BLaER1 (cell line): Measurements from ENCODE around the gene IL7R.
"Not testable (repeated sequence)": the region's sequence is repeated elsewhere in the genome, so short reads cannot be mapped to it uniquely, and the experiment has no call there.

Experiments used
- H3K27ac ChIP-seq: shearing (Covaris generic); formaldehyde crosslinking; 2 replicates; pipeline ENCODE4 v1.8.1; 2022
- H3K27me3 ChIP-seq: shearing (Covaris generic); formaldehyde crosslinking; 2 replicates; pipeline ENCODE4 v1.8.1; 2022
- H3K36me3 ChIP-seq: shearing (Covaris generic); formaldehyde crosslinking; 2 replicates; pipeline ENCODE4 v1.8.1; 2022
- H3K4me1 ChIP-seq: shearing (Covaris generic); formaldehyde crosslinking; 2 replicates; pipeline ENCODE4 v1.8.1; 2022
- H3K4me2 ChIP-seq: shearing (Covaris generic); formaldehyde crosslinking; 2 replicates; pipeline ENCODE4 v1.8.1; 2022
- H3K4me3 ChIP-seq: shearing (Covaris generic); formaldehyde crosslinking; 2 replicates; pipeline ENCODE4 v1.8.1; 2022
- H3K9ac ChIP-seq: shearing (Covaris generic); formaldehyde crosslinking; 2 replicates; pipeline ENCODE4 v1.8.1; 2022
- H3K9me3 ChIP-seq: shearing (Covaris generic); formaldehyde crosslinking; 2 replicates; pipeline ENCODE4 v1.8.1; 2022
- H4K20me1 ChIP-seq: shearing (Covaris generic); formaldehyde crosslinking; 2 replicates; pipeline ENCODE4 v1.8.1; 2022
- Cebpa-rat ChIP-seq: shearing (Covaris generic); IDR thresholded peaks from 2 replicates; pipeline ENCODE4 v1.8.1; 2022

IL7R gene

DNA sequence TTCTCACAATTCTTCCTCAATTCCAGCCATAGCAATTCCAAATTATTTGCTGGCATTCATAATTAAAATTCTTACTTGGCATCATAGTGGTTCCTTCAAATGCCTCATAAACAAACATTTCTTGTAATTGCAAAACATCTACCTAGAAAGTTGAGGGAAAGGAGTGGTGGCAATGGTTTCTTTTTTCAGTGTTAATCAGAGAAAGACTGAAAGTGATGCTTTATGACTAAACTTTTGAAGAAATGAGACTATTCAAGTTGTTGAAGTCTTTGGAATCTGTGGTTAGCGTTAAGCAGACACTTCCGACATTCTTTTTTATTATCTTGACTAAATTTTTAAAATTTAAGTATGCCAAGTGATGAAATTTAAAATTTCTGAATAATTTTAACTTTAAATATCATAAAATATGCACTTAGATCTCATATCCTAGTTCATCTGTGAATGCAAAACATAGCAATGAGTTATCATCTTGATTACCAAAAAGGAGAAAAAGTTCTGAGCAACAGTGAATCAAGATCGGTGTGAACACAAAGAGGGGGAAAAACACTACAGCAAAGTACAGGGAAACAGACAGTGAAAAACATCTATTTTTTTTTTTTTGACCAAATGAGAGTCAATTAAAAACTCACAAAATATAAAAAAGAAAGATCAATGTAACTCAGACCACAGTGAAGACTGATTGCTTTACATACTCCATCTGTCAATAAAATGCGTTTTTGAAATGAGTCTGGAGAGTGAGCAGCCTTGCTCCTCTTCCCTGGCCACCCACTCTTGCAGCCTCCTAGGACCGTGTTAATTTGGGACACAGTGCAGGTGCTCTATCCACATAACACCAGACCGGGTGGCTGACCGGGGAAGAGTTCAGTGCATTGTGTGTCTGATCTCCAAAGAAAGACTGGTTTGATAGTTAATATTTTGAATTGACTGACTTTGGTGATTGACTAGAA is 20.6 kb upstream of the IL7R start:
- Histone ChIP-seq H3K36me3 (no peaks in the 10 kb centered on the region), H3K27me3 (no peaks in the 10 kb centered on the region)
- no peak for TF ChIP-seq Cebpa-rat

DNA sequence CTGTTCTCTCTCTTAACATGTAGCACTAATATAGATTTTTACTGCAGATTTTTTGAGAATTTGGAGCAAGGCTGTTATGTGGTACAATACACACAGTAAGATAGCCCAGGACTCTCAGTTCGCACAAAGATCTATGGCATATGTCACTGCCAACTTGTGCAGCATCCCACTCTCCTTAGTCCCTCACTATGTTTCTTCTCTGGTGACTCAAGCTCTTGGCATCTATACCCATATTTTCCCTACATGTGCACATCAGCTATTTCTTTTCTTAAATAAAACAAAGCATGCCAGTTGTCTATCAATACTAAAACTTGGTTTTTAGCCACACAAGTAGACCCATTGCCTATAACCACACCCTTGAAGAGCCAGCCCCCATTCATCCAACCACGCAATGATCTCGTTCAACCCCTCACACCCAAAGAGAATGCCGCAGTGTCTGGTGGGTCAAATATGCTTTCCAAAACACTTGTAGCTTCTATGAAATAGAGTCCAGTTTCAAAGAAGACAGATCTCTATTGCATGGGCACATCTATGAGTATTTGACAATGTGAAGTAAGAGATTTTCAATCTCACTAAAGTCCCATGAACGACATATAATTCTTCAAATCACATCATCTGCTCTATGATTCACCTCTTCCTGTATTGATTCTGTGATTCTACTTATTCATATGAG is 18.2 kb upstream of the IL7R start:
- no peak overlapping the region for H3K27ac ChIP-seq
- no peak for TF ChIP-seq Cebpa-rat
- H3K4me2 ChIP-seq, result no peak overlapping the region

More for the DNA sequence above, 20.6 kb upstream of the IL7R start:
- H3K9ac ChIP-seq, result no peak overlapping the region
- H3K27ac ChIP-seq, result no peak overlapping the region
- no peak overlapping the region for H3K4me2 ChIP-seq
- no peaks in the 10 kb centered on the region for H3K4me1 ChIP-seq
- H3K9me3 ChIP-seq, result no peaks in the 10 kb centered on the region; the same call in 1 of the 2 replicates
- H4K20me1 ChIP-seq, result no peaks in the 10 kb centered on the region
- no peak overlapping the region for H3K4me3 ChIP-seq

DNA sequence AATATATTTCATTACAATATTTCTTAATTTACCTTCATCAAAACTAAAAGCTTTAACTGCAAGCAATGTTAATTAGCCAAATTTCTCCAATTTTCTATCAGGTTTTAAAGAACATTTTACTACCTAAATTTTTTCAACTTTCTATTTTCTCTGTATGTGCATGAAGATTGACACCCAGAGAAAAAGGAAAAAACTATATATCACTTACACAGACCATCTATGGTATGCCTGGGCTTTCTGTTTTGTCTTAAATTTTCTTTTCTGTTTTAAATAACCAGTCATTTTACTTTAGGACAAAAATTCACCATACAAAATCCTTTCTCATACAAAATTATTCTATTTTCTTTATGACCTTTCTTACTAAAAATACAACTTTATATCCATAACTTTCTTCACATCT is 13.8 kb upstream of the IL7R start:
- H3K27me3 ChIP-seq, result no peaks in the 10 kb centered on the region
- peaks cover 47% of the 10 kb centered on the region for H3K9me3 ChIP-seq
- TF ChIP-seq Cebpa-rat, result no peak
- H3K4me3 ChIP-seq, result no peak overlapping the region
- no peak overlapping the region for H3K9ac ChIP-seq
- no peaks in the 10 kb centered on the region for H3K4me1 ChIP-seq
- H3K4me2 ChIP-seq, result no peak overlapping the region
- no peak overlapping the region for H3K27ac ChIP-seq
- H4K20me1 ChIP-seq, result no peaks in the 10 kb centered on the region
- no peaks in the 10 kb centered on the region; the same call in 1 of the 2 replicates for H3K36me3 ChIP-seq

More for the DNA sequence above, 18.2 kb upstream of the IL7R start:
- H3K27me3 ChIP-seq, result no peaks in the 10 kb centered on the region
- no peak overlapping the region for H3K9ac ChIP-seq
- peaks cover 8% of the 10 kb centered on the region; the same call in 1 of the 2 replicates for H3K9me3 ChIP-seq
- no peak overlapping the region for H3K4me3 ChIP-seq
- H3K4me1 ChIP-seq, result no peaks in the 10 kb centered on the region
- H3K36me3 ChIP-seq, result no peaks in the 10 kb centered on the region
- no peaks in the 10 kb centered on the region for H4K20me1 ChIP-seq

DNA sequence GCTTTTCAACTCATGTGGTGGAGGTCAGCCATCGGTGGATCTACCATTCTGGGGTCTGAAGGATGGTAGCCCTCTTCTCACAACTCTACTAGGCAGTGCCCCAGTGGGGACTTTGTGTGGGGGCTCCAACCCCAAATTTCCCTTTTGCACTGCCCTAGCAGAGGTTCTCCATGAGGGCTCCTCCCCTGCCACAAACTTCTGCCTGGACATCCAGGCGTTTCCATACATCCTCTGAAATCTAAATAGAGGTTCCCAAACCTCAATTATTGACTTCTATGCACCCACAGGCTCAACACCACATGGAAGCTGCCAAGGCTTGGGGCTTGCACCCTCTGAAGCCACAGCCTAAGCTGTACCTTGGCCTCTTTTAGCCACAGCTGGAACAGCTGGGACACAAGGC is 11.2 kb upstream of the IL7R start:
- H3K27me3 ChIP-seq, H3K27ac ChIP-seq, H3K36me3 ChIP-seq, H3K9ac ChIP-seq, H3K4me2 ChIP-seq, H4K20me1 ChIP-seq: not testable (repeated sequence)
- H3K9me3 ChIP-seq, result peaks cover 54% of the 10 kb centered on the region
- H3K4me1 ChIP-seq, result peaks cover 13% of the 10 kb centered on the region
- H3K4me3 ChIP-seq, result 0 out of 2 replicates have a peak overlapping the region, but pooled peaks have one; percentile 20

DNA sequence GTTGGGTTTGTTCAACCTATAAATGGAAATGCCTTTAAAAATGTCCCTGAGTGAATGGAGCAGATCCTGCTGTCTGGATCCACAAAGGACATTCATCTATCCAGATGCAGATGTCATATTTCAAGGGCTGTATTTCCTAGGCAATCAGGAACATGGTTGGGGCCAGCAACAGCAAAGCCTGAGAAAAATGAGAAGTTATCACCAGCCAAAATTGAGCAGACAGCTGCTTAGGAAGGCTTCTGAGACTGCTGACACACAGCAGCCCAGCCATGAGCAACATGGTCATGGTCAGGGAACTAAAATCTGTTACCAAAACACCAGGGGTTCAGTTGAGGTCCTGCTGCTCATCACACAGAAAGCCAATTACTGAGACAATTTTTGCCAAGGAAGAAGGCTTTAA is 9.2 kb upstream of the IL7R start:
- Histone ChIP-seq H4K20me1 (no peaks in the 10 kb centered on the region), H3K9me3 (peaks cover 52% of the 10 kb centered on the region), H3K36me3 (no peaks in the 10 kb centered on the region; the same call in 1 of the 2 replicates), H3K27ac (no peak overlapping the region), H3K4me2 (no peak overlapping the region), H3K27me3 (no peaks in the 10 kb centered on the region), H3K4me3 (no peak overlapping the region), H3K4me1 (peaks cover 33% of the 10 kb centered on the region), H3K9ac (no peak overlapping the region)
- no peak for TF ChIP-seq Cebpa-rat

DNA sequence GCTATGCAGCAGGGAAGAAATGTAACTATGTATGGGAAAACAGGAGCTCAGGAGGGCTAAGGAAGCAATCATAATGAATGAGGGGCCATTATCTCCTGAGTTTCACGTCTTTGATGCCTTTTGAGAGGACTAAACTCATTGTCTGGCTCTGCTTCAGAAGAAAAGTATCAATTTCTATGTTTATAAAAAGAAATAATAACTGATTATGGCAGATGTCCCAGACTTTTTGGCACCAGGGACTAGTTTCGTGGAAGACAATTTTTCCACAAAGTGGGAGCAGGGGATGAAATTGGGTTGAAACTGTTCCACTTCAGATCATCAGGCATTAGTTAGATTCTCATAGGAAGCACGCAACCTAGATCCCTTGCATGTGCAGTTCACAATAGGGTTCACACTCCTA is 8.7 kb upstream of the IL7R start:
- H4K20me1 ChIP-seq, result no peaks in the 10 kb centered on the region
- no peak overlapping the region for H3K27ac ChIP-seq
- H3K4me2 ChIP-seq, result no peak overlapping the region
- H3K4me3 ChIP-seq, result no peak overlapping the region
- no peak overlapping the region for H3K9ac ChIP-seq
- TF ChIP-seq Cebpa-rat, result no peak
- H3K27me3 ChIP-seq, result no peaks in the 10 kb centered on the region
- peaks cover 47% of the 10 kb centered on the region for H3K9me3 ChIP-seq
- no peaks in the 10 kb centered on the region; the same call in 1 of the 2 replicates for H3K36me3 ChIP-seq
- H3K4me1 ChIP-seq, result peaks cover 38% of the 10 kb centered on the region

DNA sequence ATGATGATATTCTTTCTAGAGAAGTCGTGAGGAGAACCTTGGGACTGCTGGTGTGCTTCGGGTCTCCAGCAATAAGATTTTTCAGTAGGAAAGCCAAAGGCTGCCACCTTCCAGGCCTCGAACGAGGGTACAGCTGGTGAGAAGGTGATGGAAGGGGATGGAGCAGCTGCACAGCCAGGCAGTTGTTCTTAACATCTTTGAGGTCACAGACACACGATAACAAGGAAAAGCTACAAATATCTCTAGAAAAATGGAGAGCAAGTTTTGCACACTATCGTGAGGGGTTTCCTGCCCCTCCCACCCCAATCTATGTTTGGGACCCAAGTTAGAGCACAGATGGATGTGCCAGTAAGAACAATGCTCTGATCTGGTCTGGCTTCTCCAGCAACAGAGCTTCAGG is 6.8 kb upstream of the IL7R start:
- Histone ChIP-seq H3K36me3 (no peaks in the 10 kb centered on the region; the same call in 1 of the 2 replicates), H3K27me3 (no peaks in the 10 kb centered on the region), H3K9me3 (peaks cover 37% of the 10 kb centered on the region), H3K4me1 (peaks cover 57% of the 10 kb centered on the region), H3K4me2 (peak overlapping the region; percentile 41), H3K27ac (peak overlapping the region; percentile 1; the same call in 1 of the 2 replicates), H4K20me1 (no peaks in the 10 kb centered on the region), H3K4me3 (no peak overlapping the region), H3K9ac (no peak overlapping the region)
- TF ChIP-seq Cebpa-rat, result no peak

DNA sequence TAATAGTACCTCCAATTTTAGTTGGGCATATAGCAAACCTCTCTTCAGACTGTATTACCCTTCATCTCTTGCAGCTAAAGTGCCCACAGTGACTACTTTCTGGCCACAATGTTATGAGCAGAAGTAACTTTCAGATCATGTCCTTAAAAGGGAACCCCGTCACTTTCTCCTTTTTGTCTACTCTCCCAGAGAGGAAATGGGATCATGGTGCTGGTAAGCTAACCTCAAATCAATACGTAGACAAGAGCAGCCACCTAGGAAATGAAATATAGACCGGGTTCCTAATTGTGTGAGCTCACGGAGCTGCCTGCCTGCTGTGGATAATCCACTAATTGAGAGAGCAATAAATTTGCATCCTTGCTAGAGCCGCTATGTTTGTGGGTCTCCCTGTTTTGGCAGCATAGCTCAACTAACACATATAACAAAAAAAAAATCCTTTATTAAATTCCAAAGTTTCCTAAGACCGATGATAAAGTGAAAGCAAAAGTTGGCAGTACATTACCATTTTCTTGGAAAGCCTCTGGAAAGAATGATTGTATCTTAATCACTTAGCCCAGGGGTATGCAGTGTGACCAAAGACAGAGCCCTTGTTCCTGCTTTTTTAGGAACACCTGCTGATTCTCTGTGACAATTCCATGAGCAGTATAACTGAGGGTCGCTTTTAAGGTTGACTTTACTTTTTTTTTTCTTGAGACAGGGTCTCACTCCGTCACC is 5.6 kb upstream of the IL7R start:
- H3K36me3 ChIP-seq, result no peaks in the 10 kb centered on the region; the same call in 1 of the 2 replicates
- H4K20me1 ChIP-seq, result no peaks in the 10 kb centered on the region
- H3K4me3 ChIP-seq, result no peak overlapping the region
- H3K27ac ChIP-seq, result 0 out of 2 replicates have a peak overlapping the region, but pooled peaks have one; percentile 1
- H3K27me3 ChIP-seq, result no peaks in the 10 kb centered on the region
- no peak overlapping the region for H3K9ac ChIP-seq
- peaks cover 24% of the 10 kb centered on the region for H3K9me3 ChIP-seq
- TF ChIP-seq Cebpa-rat, result no peak
- H3K4me2 ChIP-seq, result 0 out of 2 replicates have a peak overlapping the region, but pooled peaks have one; percentile 1
- H3K4me1 ChIP-seq, result peaks cover 70% of the 10 kb centered on the region

DNA sequence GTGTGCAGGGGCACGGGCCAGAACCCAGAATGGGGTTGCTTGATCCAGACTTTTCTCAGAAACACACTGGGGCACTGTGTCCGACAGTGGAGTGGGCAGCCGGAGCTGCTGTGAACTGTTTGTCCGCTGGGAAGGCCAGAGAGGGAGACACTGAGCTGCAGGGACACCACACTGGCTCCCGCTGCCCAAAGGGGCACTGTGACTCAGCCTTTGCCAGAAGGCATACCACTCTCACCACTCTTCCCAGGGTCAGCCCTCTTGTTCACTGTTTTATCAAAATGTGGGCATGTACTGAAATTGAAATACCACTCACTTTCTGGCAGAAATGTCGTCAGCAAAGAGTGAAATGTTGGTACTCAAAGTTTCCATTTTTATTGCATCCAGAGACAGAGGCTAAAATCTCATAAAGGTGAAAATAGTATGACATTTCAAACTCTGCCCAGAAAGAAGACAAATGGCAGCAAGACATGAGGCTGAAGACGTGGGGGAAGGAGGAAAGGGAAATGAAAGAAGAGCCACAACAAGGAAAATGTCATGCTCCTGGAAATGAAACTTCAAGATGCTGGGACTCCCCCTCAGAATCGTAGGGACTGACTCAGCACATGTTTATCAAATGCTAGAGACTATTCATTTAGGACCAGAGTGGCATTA is 4.5 kb upstream of the IL7R start:
- peak overlapping the region; percentile 99 for H3K27ac ChIP-seq
- H3K4me3 ChIP-seq, result peak overlapping the region; percentile 82; the same call in 1 of the 2 replicates
- no peaks in the 10 kb centered on the region for H4K20me1 ChIP-seq
- no peaks in the 10 kb centered on the region; the same call in 1 of the 2 replicates for H3K36me3 ChIP-seq
- no peak for TF ChIP-seq Cebpa-rat
- H3K4me2 ChIP-seq, result peak overlapping the region; percentile 93
- H3K9ac ChIP-seq, result peak overlapping the region; percentile 26; the same call in 1 of the 2 replicates
- H3K27me3 ChIP-seq, result no peaks in the 10 kb centered on the region
- H3K9me3 ChIP-seq, result peaks cover 13% of the 10 kb centered on the region
- H3K4me1 ChIP-seq, result peaks cover 70% of the 10 kb centered on the region
